AG09309 (cell line): ENCODE results near the gene CDH20.

ENCODE experiments used
- DNase-seq: peaks from one replicate; pipeline ENCODE4 v3.0.0-alpha.2; 2010; ENCODE audit warnings: low read depth
- H3K4me3 ChIP-seq: 2 replicates; pipeline ENCODE4 v1.5.1; 2011; ENCODE audit warnings: mild to moderate bottlenecking, low read depth, low read length, moderate library complexity; ENCODE audit not compliant: control insufficient read depth
- CTCF ChIP-seq: IDR thresholded peaks from 2 replicates; pipeline ENCODE4 v1.5.1; 2011; ENCODE audit warnings: mild to moderate bottlenecking, low read depth, low read length, inconsistent platforms; ENCODE audit not compliant: insufficient read depth, control insufficient read depth; ENCODE audit errors: missing control alignments

The CDH20 gene

DNA sequence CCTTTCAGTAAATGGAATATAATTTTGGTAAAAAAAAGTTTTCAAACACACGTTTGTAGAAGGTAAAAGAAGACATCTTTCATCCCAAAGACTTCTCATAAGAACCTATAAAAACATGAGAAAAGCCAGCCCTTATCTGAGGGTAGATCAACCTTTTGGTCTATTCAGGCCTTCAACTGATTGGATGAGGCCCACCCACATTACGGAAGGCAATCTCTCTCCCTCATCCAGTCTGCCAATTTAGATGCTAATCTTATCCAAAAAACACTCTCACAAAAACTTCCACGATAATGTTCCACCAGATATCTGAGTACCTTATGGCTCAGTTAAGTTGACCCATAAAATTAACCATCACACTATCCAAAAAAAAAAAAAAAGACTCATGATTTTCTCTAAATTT is 2.2 kb upstream of the CDH20 start:
- no peak overlapping the region for H3K4me3 ChIP-seq
- no peak for TF ChIP-seq CTCF
- DNase-seq = no peak

GRCh38 chr18:61333746-61334490 is 688 bp downstream of the CDH20 start:
- TF ChIP-seq CTCF = no peak
- DNase-seq = no peak
- H3K4me3 ChIP-seq = peak overlapping the region; percentile 60

- peak overlapping the region; percentile 60 for H3K4me3 ChIP-seq
- no peak for DNase-seq
- TF ChIP-seq CTCF = no peak
Measured at GRCh38 chr18:61334491-61334850, 1.2 kb downstream of the CDH20 start.

GRCh38 chr18:61334951-61335683 is 1.9 kb downstream of the CDH20 start:
- TF ChIP-seq CTCF = no peak
- no peak for DNase-seq
- no peak overlapping the region; the same call in none of the 2 replicates for H3K4me3 ChIP-seq

DNA sequence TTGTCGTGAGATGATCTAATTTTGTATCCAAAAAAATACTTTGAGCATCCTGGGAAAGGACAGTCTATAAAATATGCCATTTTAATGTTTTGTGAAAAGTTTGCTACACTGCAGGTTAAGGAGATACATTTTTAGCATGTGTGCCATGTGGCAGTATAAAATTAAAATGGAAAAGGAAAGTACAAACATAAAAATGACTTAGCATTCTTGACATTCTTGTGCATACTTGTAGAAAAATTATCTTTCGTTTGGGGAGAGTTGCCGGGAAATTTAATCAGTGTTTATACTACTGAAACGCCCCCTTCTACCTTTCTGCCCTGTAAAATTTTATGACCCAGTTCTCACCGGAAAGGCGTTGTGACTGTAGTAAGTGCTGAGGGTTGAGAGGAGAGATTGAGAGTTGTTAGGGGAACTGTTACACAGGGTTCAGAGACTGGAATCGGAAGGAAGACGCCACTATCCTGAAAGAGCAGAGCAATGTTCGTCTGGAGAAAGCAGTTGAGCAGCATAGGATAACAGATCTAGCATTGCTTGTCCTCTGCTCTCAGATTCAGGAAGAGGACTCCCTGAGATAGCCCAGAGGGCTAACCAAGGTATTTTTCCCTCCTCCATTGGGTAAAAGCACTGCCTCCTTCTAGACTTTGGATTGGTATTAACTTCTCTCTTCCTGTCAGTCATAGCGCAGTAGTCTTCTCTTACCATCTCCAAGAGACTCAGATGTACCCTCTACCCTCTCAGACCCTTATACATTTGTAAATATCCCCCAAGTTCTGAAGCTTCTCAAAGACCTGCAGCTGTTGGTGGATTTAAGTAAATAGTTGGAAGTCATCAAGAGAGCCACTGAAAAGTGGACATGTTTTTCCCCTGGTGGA is 2.7 kb downstream of the CDH20 start:
- DNase-seq = no peak
- H3K4me3 ChIP-seq = no peak overlapping the region; the same call in 1 of the 2 replicates
- no peak for TF ChIP-seq CTCF

DNA sequence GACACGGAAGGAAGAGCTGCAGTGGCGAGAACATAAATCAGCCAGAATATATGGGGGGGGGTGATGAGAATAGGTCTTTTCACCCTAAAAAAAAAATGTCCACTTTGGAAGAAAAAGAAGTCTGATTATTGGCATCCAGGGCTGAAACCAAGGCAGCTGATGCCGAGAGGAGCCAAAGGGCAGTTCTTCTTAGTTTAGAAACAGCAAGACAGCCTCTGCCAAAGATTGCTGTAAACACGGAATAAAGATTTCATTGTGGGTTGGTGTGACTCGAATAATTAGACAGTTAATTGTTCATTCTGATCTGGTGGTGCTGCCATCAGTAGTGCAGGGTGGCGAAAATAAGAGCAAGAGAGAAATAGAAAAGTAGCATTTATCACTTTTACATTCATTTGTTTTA is 3.5 kb downstream of the CDH20 start:
- H3K4me3 ChIP-seq = no peak overlapping the region
- TF ChIP-seq CTCF = no peak
- DNase-seq = no peak
